ENCODE results near the gene ETV6.

Gene ETV6

GRCh38 chr12:11836282-11837151, 187.0 kb downstream of the ETV6 start:
- peak; percentile 78 for DNase-seq

GRCh38 chr12:11837216-11837934, 187.9 kb downstream of the ETV6 start:
- DNase-seq, result no peak

DNA sequence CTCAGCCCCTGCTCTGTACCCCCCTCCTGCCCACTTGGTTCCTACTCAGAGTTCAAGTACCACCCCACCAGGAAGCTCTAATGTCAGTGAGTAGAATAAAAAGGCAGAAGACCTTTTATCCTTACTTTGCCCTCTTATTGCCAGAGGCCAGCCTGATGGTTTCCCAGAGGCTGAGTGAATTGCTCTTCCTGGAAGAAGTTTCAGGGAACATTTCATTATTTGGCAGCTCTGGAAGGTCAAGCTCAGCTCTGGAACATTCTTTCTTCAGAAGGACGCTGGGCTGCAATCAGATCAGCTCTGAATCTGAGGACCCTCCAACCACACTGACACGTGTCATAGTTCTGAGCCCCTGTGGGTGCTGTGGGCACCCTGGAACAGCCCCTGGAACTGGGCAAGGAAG, 188.9 kb downstream of the ETV6 start:
- no peak for DNase-seq

GRCh38 chr12:11839091-11839641, 189.7 kb downstream of the ETV6 start:
- no peak for DNase-seq

- DNase-seq, result no peak
These were observed 190.9 kb downstream of the ETV6 start for GRCh38 chr12:11840366-11840765.

- DNase-seq, result no peak
These were observed 197.0 kb downstream of the ETV6 start for GRCh38 chr12:11846488-11846887.

- DNase-seq, result no peak
These were observed 198.1 kb downstream of the ETV6 start for GRCh38 chr12:11847539-11847938.

GRCh38 chr12:11849757-11850504, 200.5 kb downstream of the ETV6 start:
- no peak for DNase-seq

GRCh38 chr12:11853126-11853525, 203.7 kb downstream of the ETV6 start:
- no peak for DNase-seq

DNA sequence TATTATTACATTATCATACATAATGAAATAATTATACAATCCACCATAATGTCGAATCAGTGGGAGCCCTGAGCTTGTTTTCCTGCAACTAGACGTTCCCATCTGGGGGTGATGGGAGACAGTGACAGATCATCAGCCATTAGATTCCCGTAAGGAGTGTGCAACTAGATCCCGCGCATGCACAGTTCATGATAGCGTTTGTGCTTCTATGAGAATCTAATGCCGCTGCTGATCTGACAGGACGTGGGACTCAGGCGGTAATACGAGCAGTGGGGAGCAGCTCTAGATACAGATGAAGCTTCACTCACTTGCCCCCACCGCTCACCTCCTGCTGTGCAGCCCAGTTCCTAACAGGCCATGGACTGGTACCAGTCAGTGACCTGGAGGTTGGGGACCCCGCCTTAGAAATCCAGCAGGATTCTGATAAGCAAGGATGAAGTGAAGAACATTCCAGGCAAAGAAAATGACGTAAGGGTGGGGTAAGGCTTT, 204.6 kb downstream of the ETV6 start:
- no peak for DNase-seq

GRCh38 chr12:11855983-11856374, 206.5 kb downstream of the ETV6 start:
- no peak for DNase-seq

DNA sequence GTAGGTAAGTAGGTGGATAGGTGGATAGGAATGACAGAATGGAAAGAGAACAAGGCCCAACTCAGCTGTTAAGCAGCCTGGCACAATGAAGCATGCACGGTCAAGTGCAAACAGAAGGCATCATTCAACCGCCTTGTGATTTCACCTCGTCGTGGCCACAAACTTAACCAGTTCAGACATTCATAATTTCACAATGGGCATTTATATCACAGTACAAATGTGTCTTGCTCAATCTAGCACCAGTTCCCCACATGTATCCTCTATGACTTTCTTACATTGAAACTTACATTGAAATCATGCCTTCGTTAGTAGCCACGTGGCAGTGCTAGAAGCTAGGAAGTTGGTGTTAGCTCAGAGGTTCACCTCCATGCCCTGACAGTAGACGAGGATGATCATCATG, 207.5 kb downstream of the ETV6 start:
- no peak for DNase-seq

- peak; percentile 12 for DNase-seq
These were observed 210.4 kb downstream of the ETV6 start for GRCh38 chr12:11859705-11860425.

GRCh38 chr12:11861155-11861863, 211.8 kb downstream of the ETV6 start:
- no peak for DNase-seq

DNA sequence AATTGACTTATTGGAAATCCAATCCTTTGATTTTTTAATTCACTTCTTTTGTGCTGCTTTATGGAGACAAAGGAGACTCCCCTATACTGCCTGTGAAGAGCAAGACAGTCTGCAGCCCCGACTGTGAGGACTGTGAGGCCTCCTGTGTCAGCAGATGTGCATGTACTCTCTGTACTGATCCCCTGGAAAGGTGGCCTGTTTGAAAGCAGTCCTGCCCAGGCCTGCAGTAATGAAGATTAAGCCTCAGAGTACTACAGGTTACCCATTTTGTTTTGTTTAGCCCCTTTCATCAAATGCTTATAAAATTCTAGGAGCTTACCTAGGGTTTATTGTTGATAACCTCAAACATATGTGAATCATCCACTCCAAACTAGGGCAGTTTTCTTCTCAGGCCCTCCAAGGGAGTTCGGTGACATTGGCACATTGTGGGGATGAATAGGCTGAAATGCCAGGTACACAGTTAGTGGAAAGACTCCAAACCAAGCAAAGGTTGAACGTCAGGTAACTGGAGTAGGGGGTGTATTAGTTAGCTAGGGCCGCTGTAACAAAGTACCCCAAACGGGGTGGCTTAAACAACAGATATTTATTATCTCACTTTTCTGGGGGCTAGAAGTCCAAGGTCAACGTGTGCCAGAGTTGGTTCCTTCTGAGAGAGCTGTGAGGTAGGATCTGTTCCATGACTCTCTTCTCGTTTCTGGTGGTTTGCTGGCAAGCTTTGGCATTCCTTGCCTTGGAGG, 212.6 kb downstream of the ETV6 start:
- no peak for DNase-seq

DNA sequence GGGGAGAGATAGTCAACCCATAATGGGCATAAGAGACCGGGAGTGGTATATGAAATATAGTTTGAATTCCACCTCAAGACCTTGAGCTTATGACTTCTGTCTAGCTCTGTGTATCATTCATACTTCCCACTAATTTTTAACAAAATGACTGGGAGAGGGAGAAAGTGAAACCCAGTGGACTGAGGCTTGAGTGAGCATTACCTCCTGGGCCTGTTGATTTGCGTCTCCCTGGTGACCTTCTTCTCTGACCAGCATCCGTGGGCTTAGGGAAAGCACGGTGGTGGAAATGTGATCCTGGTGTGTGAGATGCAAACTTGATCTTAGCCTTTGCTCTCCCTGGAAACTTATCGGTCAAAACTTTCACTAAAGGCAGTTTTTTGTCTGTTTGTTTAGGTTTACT, 213.3 kb downstream of the ETV6 start:
- DNase-seq, result no peak

GRCh38 chr12:11863478-11863906, 214.0 kb downstream of the ETV6 start:
- DNase-seq, result no peak

DNA sequence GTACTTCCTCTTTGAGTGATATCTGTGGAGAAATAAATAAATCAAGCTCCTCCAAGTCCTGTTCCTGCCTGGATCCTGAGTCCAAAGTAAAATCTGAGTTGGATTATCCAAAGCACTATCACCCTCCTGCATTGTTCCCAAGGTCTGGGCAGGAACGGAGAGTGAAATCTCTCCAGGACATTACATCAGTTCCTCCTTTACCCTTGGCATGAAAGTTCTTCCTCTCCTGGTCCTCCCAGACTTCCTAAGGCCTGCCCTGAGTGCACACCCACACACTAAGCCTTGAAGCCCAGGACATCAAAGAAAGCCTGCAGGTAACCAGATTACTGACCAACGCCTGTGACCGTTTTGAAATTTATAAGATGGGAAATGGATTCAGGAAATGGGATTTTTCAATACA, 214.5 kb downstream of the ETV6 start:
- no peak for DNase-seq

- no peak for DNase-seq
These were observed 216.3 kb downstream of the ETV6 start for GRCh38 chr12:11865824-11866223.

DNA sequence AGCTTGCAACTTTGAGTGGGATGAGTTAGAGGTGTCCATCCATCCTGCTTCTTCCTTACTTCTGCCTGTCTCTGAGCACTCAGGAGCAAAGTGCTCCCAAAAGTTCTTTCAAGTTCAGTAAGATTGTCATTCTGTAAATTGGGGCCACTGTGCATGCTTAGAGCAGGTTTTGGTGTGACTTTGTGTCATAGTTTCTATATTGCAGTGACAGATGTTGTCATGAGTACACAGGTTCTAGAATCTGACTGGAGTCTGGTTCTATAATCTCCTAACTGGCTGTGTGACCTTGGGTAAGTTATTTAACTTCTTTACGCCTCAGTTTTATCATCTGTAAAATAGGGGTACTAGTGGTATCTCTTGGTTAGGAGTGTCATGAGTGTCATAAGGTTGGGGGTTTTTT, 218.6 kb downstream of the ETV6 start:
- no peak for DNase-seq

DNA sequence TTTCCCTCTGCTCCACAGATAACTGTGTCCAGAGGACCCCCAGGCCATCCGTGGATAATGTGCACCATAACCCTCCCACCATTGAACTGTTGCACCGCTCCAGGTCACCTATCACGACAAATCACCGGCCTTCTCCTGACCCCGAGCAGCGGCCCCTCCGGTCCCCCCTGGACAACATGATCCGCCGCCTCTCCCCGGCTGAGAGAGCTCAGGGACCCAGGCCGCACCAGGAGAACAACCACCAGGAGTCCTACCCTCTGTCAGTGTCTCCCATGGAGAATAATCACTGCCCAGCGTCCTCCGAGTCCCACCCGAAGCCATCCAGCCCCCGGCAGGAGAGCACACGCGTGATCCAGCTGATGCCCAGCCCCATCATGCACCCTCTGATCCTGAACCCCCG, 219.9 kb downstream of the ETV6 start:
- no peak for DNase-seq
